ENCODE data around the gene CCDC190.
"Not testable (repeated sequence)": the region's sequence is repeated elsewhere in the genome, so short reads cannot be mapped to it uniquely, and the experiment has no call there.

Gene CCDC190

GRCh38 chr1:162861101-162861500 is at the start of gene CCDC190:
Gene CCDC190, minus strand, starts transcription at chr1:162861175. Its CDS starts 1,529 bp downstream, at chr1:162859646.
- no peak for DNase-seq (ENCODE audit: low read depth)

GRCh38 chr1:162910161-162910560 is 49.2 kb upstream of the CCDC190 start:
- no peak for DNase-seq (ENCODE audit: low read depth)

GRCh38 chr1:162908780-162909179 is 47.8 kb upstream of the CCDC190 start:
- DNase-seq (ENCODE audit: low read depth): no peak

- no peak for DNase-seq (ENCODE audit: low read depth)
Observed at GRCh38 chr1:162908236-162908635, 47.3 kb upstream of the CCDC190 start.

GRCh38 chr1:162906485-162906884 is 45.5 kb upstream of the CCDC190 start:
- DNase-seq (ENCODE audit: low read depth): no peak

GRCh38 chr1:162905174-162906158 is 44.5 kb upstream of the CCDC190 start:
- DNase-seq (ENCODE audit: low read depth): no peak

GRCh38 chr1:162904579-162904978 is 43.6 kb upstream of the CCDC190 start:
- DNase-seq (ENCODE audit: low read depth): no peak

- DNase-seq (ENCODE audit: low read depth): no peak
Observed at GRCh38 chr1:162904023-162904422, 43.0 kb upstream of the CCDC190 start.

GRCh38 chr1:162903246-162903645 is 42.3 kb upstream of the CCDC190 start:
- no peak for DNase-seq (ENCODE audit: low read depth)

- no peak for DNase-seq (ENCODE audit: low read depth)
Observed at GRCh38 chr1:162902416-162902815, 41.4 kb upstream of the CCDC190 start.

GRCh38 chr1:162901243-162901642 is 40.3 kb upstream of the CCDC190 start:
- DNase-seq (ENCODE audit: low read depth): no peak

- DNase-seq (ENCODE audit: low read depth): no peak
Observed at GRCh38 chr1:162899422-162900146, 38.6 kb upstream of the CCDC190 start.

- no peak for DNase-seq (ENCODE audit: low read depth)
Observed at GRCh38 chr1:162893612-162893908, 32.6 kb upstream of the CCDC190 start.

- DNase-seq (ENCODE audit: low read depth): no peak
Observed at GRCh38 chr1:162892906-162893611, 32.1 kb upstream of the CCDC190 start.

- DNase-seq (ENCODE audit: low read depth): no peak
Observed at GRCh38 chr1:162889989-162890388, 29.0 kb upstream of the CCDC190 start.

- no peak for DNase-seq (ENCODE audit: low read depth)
Observed at GRCh38 chr1:162886705-162887104, 25.7 kb upstream of the CCDC190 start.

- no peak for DNase-seq (ENCODE audit: low read depth)
Observed at GRCh38 chr1:162885265-162885664, 24.3 kb upstream of the CCDC190 start.

- no peak for DNase-seq (ENCODE audit: low read depth)
Observed at GRCh38 chr1:162884831-162885230, 23.9 kb upstream of the CCDC190 start.

GRCh38 chr1:162882248-162882674 is 21.3 kb upstream of the CCDC190 start:
- no peak for DNase-seq (ENCODE audit: low read depth)

- DNase-seq (ENCODE audit: low read depth): no peak
Observed at GRCh38 chr1:162881590-162881989, 20.6 kb upstream of the CCDC190 start.

- not testable (repeated sequence) for DNase-seq (ENCODE audit: low read depth)
Observed at GRCh38 chr1:162880617-162881016, 19.6 kb upstream of the CCDC190 start.

- peak; percentile 9 for DNase-seq (ENCODE audit: low read depth)
Observed at GRCh38 chr1:162878000-162878596, 17.1 kb upstream of the CCDC190 start.

Measured in activated T-cell treated with anti-CD3 and anti-CD28 coated beads for 48 hours (primary cell).